Astrocyte (in vitro differentiated cells and primary cell): ENCODE data around the gene OSBPL1A. TPM values are rescaled to one million over a fixed set of nuclear protein-coding genes. Genes with fewer than 3 reads are reported as not detected.

Experiments
- DNase-seq: peaks from one replicate; pipeline ENCODE4 v3.0.0-alpha.2; 2010; ENCODE audit warnings: low read depth
- FAIRE-seq: peaks from 2 replicates; lab custom pipeline; 2011; peaks lifted over from hg19 to GRCh38; lab: Jason Lieb, UNC
- H2AFZ ChIP-seq: 2 replicates; pipeline ENCODE4 v1.6.0; 2012; ENCODE audit warnings: low read depth, low read length, inconsistent platforms
- H3K27ac ChIP-seq: 2 replicates; pipeline ENCODE4 v1.5.1; 2011; ENCODE audit warnings: low read depth, low read length, inconsistent platforms
- H3K27me3 ChIP-seq: 2 replicates; pipeline ENCODE4 v1.6.0; 2011; ENCODE audit warnings: low read length, inconsistent platforms; ENCODE audit not compliant: insufficient read depth
- H3K36me3 ChIP-seq: 2 replicates; pipeline ENCODE4 v1.5.1; 2011; ENCODE audit warnings: low read length, inconsistent platforms; ENCODE audit not compliant: insufficient read depth
- H3K4me1 ChIP-seq: 2 replicates; pipeline ENCODE4 v1.5.1; 2011; ENCODE audit warnings: low read length, inconsistent platforms; ENCODE audit not compliant: insufficient read depth
- H3K4me2 ChIP-seq: 2 replicates; pipeline ENCODE4 v1.6.0; 2012; ENCODE audit warnings: low read length, inconsistent platforms
- H3K4me3 ChIP-seq: 2 replicates; pipeline ENCODE4 v1.5.1; 2011; ENCODE audit warnings: low read depth, mild to moderate bottlenecking, low read length, inconsistent platforms; ENCODE audit not compliant: insufficient read depth
- H3K79me2 ChIP-seq: 2 replicates; pipeline ENCODE4 v1.6.0; 2012; ENCODE audit warnings: mild to moderate bottlenecking, low read length, inconsistent platforms; ENCODE audit not compliant: insufficient read depth
- H3K9ac ChIP-seq: 2 replicates; pipeline ENCODE4 v1.6.0; 2012; ENCODE audit warnings: mild to moderate bottlenecking, low read length, inconsistent platforms
- H3K9me3 ChIP-seq: 2 replicates; pipeline ENCODE4 v1.5.1; 2012; ENCODE audit warnings: low read depth, mild to moderate bottlenecking, low read length, inconsistent platforms; ENCODE audit not compliant: insufficient read depth
- H4K20me1 ChIP-seq: 2 replicates; pipeline ENCODE4 v1.6.0; 2012; ENCODE audit warnings: low read length, inconsistent platforms; ENCODE audit not compliant: insufficient read depth
- H3K27ac Mint-ChIP-seq: one replicate; pipeline ENCODE4 v1.8.0; 2021; ENCODE audit warnings: mild to moderate bottlenecking, mixed read lengths; ENCODE audit not compliant: unreplicated experiment
- H3K27me3 Mint-ChIP-seq: one replicate; pipeline ENCODE4 v1.8.0; 2021; ENCODE audit warnings: low read depth, mixed read lengths; ENCODE audit not compliant: unreplicated experiment
- H3K36me3 Mint-ChIP-seq: one replicate; pipeline ENCODE4 v1.8.0; 2021; ENCODE audit warnings: low read depth, mixed read lengths; ENCODE audit not compliant: unreplicated experiment
- H3K4me1 Mint-ChIP-seq: one replicate; pipeline ENCODE4 v1.8.0; 2021; ENCODE audit warnings: low read depth, mixed read lengths; ENCODE audit not compliant: unreplicated experiment
- H3K4me3 Mint-ChIP-seq: one replicate; pipeline ENCODE4 v1.8.0; 2021; ENCODE audit warnings: mild to moderate bottlenecking, moderate library complexity, mixed read lengths; ENCODE audit not compliant: unreplicated experiment
- H3K9me3 Mint-ChIP-seq: one replicate; pipeline ENCODE4 v1.8.0; 2021; ENCODE audit warnings: mild to moderate bottlenecking, mixed read lengths; ENCODE audit not compliant: unreplicated experiment
- EZH2 ChIP-seq: IDR thresholded peaks from 2 replicates; pipeline ENCODE4 v1.6.1; 2012; ENCODE audit warnings: mild to moderate bottlenecking, low read length, inconsistent platforms; ENCODE audit not compliant: insufficient read depth
- total RNA-seq: library from RNA; stranded (reverse); gene quantifications from 2 replicates; pipeline ENCODE4 v1.2.1, GENCODE V29; 2021
- TF ChIP-seq, protein P1 (sequence below): IDR thresholded peaks from 2 replicates; pipeline ENCODE4 v1.5.1; 2011; ENCODE audit warnings: low read depth, mild to moderate bottlenecking, inconsistent platforms, low read length, moderate library complexity; ENCODE audit not compliant: insufficient read depth

OSBPL1A gene
- total RNA-seq, 1 donor from 2014 or later: 27.7 TPM

DNA sequence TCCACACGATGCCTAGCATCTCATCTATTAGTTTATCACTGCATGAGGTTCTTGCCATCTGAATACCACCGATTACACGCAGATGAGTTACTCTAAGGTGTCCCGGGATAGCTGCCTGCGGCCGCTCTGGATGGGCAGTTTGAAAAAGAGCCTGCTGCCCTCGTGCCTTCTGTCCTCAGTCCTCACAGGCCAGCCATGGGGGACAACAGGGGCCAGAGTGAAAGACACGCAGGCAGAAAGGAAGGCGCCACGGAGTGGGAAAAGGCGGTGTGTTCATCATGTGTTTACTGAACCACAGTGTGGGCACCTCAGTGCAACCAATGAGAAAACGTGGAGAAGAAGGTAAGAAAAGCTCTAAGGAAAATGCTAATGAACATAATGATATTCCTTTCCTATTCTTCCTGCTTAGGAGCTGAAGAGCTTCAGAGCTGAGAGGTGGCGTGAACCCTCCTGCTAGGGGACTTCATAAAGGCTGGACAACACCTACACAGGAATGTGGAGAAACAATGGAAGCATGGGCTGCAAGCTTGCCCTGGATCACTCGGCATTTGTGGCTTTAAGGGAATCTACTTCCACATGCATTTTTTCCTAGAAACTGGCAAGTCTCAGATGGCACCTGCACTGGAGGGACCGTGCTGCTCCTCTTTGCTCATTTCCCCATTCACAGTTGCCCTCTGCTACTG, 207.8 kb downstream of the OSBPL1A start:
- H3K4me3 ChIP-seq: no peak overlapping the region
- no peaks in the 10 kb centered on the region for H3K36me3 ChIP-seq
- FAIRE-seq (no peak), DNase-seq (no peak)
- no peaks in the 10 kb centered on the region for H3K79me2 ChIP-seq
- H3K9me3 Mint-ChIP-seq: no peaks in the 10 kb centered on the region
- H3K27me3 ChIP-seq: no peaks in the 10 kb centered on the region
- H3K27ac Mint-ChIP-seq: no peak overlapping the region
- no peak overlapping the region for H3K4me2 ChIP-seq
- H3K36me3 Mint-ChIP-seq: peaks cover 4% of the 10 kb centered on the region
- H3K27ac ChIP-seq: no peak overlapping the region
- H3K27me3 Mint-ChIP-seq: no peaks in the 10 kb centered on the region
- peaks cover 22% of the 10 kb centered on the region for H3K4me1 Mint-ChIP-seq
- no peak overlapping the region for H3K9ac ChIP-seq
- H3K9me3 ChIP-seq: no peaks in the 10 kb centered on the region
- no peak overlapping the region for H3K4me3 Mint-ChIP-seq
- no peak overlapping the region for H2AFZ ChIP-seq
- no peaks in the 10 kb centered on the region for H4K20me1 ChIP-seq
- TF ChIP-seq EZH2: no peak
- TF ChIP-seq, protein P1, sequence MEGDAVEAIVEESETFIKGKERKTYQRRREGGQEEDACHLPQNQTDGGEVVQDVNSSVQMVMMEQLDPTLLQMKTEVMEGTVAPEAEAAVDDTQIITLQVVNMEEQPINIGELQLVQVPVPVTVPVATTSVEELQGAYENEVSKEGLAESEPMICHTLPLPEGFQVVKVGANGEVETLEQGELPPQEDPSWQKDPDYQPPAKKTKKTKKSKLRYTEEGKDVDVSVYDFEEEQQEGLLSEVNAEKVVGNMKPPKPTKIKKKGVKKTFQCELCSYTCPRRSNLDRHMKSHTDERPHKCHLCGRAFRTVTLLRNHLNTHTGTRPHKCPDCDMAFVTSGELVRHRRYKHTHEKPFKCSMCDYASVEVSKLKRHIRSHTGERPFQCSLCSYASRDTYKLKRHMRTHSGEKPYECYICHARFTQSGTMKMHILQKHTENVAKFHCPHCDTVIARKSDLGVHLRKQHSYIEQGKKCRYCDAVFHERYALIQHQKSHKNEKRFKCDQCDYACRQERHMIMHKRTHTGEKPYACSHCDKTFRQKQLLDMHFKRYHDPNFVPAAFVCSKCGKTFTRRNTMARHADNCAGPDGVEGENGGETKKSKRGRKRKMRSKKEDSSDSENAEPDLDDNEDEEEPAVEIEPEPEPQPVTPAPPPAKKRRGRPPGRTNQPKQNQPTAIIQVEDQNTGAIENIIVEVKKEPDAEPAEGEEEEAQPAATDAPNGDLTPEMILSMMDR: no peak
- no peaks in the 10 kb centered on the region for H3K4me1 ChIP-seq

DNA sequence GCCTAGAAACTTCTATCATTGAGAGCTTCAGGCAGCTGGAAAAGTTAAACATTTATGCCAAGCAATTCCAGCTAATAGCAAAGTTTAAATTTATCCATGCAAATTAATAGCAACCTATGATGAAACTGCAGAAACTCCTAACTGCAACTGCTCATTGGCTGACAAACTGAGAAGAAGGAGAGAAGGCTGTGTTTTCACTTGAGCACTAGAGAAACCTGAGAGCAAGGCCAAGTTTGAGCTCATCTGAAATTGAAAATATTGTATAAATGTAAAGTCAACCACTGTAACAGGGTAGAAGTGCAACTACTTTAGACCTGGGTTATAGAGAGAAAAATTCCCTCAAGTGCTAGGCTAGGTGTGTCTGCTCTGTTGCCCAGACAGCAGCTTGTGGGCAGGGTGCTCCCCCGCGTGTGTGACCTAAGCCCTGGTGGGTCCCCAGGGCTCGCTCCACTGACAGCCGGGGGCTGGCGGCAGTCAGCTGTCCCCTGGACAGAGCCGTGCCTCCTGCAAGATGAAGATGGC, 208.6 kb downstream of the OSBPL1A start:
- Histone ChIP-seq H3K36me3 (no peaks in the 10 kb centered on the region), H2AFZ (no peak overlapping the region), H3K4me1 (no peaks in the 10 kb centered on the region), H3K4me2 (no peak overlapping the region), H3K9ac (no peak overlapping the region), H3K79me2 (no peaks in the 10 kb centered on the region), H3K9me3 (no peaks in the 10 kb centered on the region), H3K27me3 (no peaks in the 10 kb centered on the region), H3K4me3 (no peak overlapping the region), H3K27ac (no peak overlapping the region), H4K20me1 (no peaks in the 10 kb centered on the region)
- Mint-ChIP-seq H3K9me3 (no peaks in the 10 kb centered on the region), H3K4me3 (no peak overlapping the region), H3K4me1 (peaks cover 22% of the 10 kb centered on the region), H3K27ac (no peak overlapping the region), H3K36me3 (peaks cover 5% of the 10 kb centered on the region), H3K27me3 (no peaks in the 10 kb centered on the region)
- TF ChIP-seq EZH2: no peak
- TF ChIP-seq, protein P1: no peak
- DNase-seq (no peak), FAIRE-seq (no peak)

DNA sequence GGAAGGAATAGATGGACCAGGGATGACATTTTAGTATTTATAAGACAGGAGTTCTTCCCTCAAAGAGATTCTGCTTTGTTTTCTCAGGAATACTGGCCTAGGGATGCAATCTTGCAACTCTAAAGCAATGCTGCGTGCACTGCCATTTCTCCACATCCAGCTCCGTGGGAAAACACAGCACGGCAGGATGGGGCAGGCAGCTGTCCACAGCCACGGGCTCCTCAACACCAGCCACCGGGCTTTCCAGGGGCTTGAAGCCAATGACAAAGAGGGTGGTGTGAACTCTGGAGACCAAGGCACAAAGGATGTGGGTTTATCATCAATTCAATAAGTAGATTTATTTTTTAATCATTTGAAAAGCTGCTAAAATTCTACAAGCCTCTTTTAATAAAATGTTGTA, 209.5 kb downstream of the OSBPL1A start:
- no peak overlapping the region for H3K27ac ChIP-seq
- no peak for TF ChIP-seq EZH2
- TF ChIP-seq, protein P1: no peak
- H3K4me3 ChIP-seq: no peak overlapping the region
- H3K79me2 ChIP-seq: no peaks in the 10 kb centered on the region
- no peaks in the 10 kb centered on the region for H3K36me3 ChIP-seq
- no peaks in the 10 kb centered on the region for H3K27me3 ChIP-seq
- Mint-ChIP-seq H3K36me3 (peaks cover 5% of the 10 kb centered on the region), H3K27me3 (no peaks in the 10 kb centered on the region), H3K4me1 (peaks cover 22% of the 10 kb centered on the region), H3K4me3 (no peak overlapping the region), H3K9me3 (no peaks in the 10 kb centered on the region), H3K27ac (no peak overlapping the region)
- H4K20me1 ChIP-seq: no peaks in the 10 kb centered on the region
- no peak for DNase-seq
- H3K9ac ChIP-seq: no peak overlapping the region
- no peak for FAIRE-seq
- H2AFZ ChIP-seq: no peak overlapping the region
- no peaks in the 10 kb centered on the region for H3K4me1 ChIP-seq
- no peaks in the 10 kb centered on the region for H3K9me3 ChIP-seq
- H3K4me2 ChIP-seq: no peak overlapping the region
